Tongue (tissue), 2 donors: ENCODE measurements around the gene SLC26A9. TPM values are rescaled to one million over a fixed set of nuclear protein-coding genes. Genes with fewer than 3 reads are reported as not detected.

Experiments
- DNase-seq: peaks from one replicate; pipeline ENCODE4 v3.0.0-alpha.2; 2015
- total RNA-seq: library from RNA; depleted of rRNA; stranded (reverse); fragments of >200 nt; gene quantifications from one replicate; pipeline ENCODE4 v1.2.3, GENCODE V29; 2014

The SLC26A9 gene
- total RNA-seq, 1 donor from 2014 or later: 0.10 TPM

GRCh38 chr1:205947024-205947423 lies 3.8 kb upstream of the SLC26A9 start:
- DNase-seq: no peak

DNA sequence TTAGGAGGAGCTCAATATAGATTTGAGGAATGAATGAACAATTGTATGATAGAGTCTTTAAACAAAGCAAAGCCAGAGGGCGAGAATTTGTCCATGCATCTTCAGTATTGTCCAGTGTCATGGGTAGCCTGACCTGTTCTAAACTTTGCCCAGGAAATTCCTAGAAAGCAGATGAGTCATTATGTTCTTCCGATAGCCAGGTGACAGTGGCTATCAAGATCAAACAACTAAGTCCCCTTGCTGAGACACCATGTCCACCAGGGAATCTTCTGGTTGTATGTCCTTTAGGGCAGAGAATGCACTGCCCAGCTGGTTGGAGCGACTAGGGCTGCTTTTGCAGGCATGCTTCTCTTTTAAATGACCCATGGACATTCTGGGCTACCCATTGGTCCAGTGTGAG lies 1.8 kb upstream of the SLC26A9 start:
- no peak for DNase-seq

GRCh38 chr1:205944525-205944924 lies 1.3 kb upstream of the SLC26A9 start:
- DNase-seq: no peak

- no peak for DNase-seq
Measured at GRCh38 chr1:205942631-205943159, 561 bp downstream of the SLC26A9 start.

GRCh38 chr1:205940710-205941109 lies 2.5 kb downstream of the SLC26A9 start:
- DNase-seq: no peak

DNA sequence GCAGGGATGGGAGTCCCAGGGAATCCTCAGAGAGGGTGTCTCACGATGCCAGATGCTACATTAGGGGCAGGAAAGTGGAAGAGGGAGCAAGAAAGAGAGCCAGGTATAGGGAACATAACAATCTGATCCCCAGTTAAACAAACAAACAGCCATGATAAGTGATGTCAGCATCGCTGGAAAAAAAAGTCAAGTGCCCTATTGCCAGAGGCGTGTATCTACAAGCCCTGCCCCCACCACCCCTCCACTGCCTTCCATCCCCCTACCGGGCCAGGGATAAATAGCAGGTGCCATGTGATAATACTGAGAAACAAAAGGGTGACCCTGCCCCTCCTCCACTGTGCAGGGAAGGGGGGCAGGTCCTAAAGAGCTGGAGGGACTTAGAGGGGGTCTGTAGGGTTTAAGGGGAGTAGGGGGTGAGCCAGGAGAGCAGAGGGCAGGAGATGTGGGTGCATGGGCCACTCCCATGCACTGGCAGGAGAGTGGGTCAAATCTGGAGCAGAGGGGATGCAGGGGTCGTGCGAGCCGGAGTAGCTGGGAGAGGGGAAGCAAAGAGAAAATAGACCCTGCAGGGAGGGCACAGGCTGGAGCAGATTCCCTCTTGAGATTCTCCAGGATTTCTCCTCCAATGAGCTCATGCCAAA lies 3.4 kb downstream of the SLC26A9 start:
- no peak for DNase-seq

- DNase-seq: no peak
Measured at GRCh38 chr1:205938682-205939081, 4.6 kb downstream of the SLC26A9 start.

DNA sequence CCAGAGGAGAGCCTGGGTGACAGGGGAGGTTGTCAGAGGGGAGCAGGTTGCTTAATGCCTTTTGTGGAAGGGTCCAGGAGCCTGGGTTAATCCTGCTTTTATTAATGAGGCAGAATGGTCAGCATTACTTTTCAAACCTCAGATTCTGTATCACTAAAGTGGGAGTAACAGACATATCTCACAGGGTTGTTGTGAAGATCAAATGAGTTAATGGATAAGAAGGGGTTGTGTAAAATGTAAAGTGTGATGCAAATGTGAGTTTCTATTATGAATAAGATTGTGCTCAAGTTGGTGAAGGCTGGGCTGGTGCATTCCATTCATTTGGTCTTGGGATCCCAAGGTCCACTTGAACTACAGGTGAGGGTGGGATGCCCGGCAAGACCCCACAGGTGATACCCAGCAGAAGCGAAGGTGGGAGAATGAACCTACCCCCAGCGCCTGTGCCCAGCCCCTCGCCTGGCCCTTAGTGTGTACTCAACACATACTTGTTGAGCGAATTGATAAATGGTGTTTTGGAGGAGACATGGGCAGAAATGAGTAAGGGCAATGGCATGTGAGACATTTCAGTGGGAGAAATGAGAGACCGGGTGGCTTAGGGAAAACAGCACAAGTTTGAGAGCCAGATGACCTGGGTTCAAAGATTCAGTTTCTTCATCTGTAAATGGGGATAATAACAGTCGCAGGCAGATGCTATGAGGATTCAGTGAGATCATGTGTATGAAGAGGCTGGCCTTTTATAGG lies 6.2 kb downstream of the SLC26A9 start:
- no peak for DNase-seq

- DNase-seq: no peak
Measured at GRCh38 chr1:205936311-205936710, 6.9 kb downstream of the SLC26A9 start.

GRCh38 chr1:205935869-205936268 lies 7.4 kb downstream of the SLC26A9 start:
- no peak for DNase-seq

- no peak for DNase-seq
Measured at GRCh38 chr1:205934788-205935187, 8.5 kb downstream of the SLC26A9 start.

GRCh38 chr1:205933671-205934618 lies 9.3 kb downstream of the SLC26A9 start:
- DNase-seq: no peak

GRCh38 chr1:205932776-205933175 lies 10.5 kb downstream of the SLC26A9 start:
- no peak for DNase-seq

DNA sequence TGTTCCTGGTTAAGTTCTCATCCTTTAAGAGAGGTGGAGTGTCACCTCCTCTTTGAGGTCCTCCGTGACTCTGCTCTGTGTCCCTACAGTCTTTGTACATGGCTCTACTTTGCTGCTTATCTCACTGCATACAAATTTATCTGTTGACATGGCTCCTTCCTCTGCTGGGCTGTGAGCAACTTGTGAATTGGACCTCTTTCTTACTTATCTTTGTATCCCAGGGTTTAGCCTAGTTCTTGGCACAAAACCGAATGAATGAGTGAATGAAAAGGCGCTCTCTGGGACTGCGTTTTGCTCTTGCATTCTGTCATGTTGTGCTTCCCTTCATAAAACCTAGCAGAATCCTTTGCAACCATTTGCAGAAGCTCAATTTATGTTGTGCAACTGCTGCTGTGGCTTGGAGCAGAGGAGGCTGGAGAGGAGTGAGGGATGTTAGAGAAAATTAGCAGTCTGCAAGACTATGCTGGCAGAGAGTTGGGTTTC lies 12.4 kb downstream of the SLC26A9 start:
- no peak for DNase-seq

GRCh38 chr1:205930195-205930577 lies 13.1 kb downstream of the SLC26A9 start:
- DNase-seq: no peak

GRCh38 chr1:205929496-205930194 lies 13.6 kb downstream of the SLC26A9 start:
- no peak for DNase-seq

GRCh38 chr1:205928317-205928716 lies 14.9 kb downstream of the SLC26A9 start:
- DNase-seq: no peak

GRCh38 chr1:205927676-205928075 lies 15.6 kb downstream of the SLC26A9 start:
- no peak for DNase-seq

DNA sequence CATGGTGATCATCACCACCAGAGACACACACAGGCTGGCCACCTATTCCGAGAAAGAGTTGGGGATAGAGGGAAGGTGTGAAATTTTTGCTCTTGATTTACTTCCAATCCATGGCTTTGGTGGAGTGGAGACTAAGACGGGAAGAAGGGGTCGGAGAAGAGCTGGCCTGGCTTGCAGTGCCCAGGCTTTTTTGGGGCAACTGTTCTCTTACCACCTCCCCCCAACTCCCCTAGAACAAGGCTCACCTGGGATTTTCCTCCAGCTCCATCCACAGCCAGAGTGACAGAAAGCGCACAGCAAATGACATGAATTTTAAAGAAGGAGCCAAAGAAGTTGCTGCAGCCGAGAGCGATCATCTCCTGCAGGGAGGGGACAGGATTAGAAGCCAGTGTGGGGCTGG lies 16.0 kb downstream of the SLC26A9 start:
- no peak for DNase-seq

GRCh38 chr1:205926636-205927035 lies 16.6 kb downstream of the SLC26A9 start:
- DNase-seq: no peak

DNA sequence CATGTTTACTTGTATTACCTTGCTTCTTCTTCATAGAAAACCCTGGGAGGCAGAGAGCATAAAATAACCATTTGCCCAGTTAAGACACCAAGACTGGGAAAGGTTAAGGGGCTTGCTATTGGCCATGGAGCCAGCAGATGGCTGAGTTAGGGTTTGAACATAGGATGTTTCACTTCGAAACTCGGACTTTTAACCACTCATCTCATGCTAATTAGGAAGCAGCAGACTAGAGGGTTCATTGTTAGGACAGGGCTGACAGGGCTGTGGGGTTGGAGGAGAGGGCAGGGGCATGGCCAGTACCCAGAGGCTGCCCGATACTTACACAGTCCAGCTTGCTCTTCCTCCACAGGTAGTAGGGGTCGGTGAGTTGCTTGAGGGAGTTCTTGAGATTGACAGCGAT lies 17.0 kb downstream of the SLC26A9 start:
- no peak for DNase-seq

DNA sequence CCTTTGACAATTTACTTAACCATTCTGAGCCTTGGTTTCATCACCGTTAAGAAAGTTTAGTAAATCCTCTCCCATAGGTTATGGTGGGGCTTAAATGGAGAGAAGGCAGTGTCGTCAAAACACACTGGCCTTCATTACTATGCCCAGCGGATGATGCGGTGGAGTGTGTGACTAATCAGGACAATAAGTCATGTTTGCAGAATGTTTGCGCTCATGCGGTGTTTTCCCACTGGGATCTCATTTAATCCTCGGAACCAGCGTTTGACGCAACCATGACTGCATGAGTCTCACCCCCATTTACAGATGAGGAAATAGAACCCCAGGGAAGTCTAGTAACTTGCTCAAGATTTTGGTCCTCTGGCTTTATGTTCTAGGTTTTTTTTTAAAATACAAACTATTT lies 17.5 kb downstream of the SLC26A9 start:
- DNase-seq: no peak
